ENCODE data around the gene MSI2. TPM values are rescaled to one million over a fixed set of nuclear protein-coding genes. Genes with fewer than 3 reads are reported as not detected.

MSI2 gene
- total and polyA plus RNA-seq, 2 donors (not counting 3 experiments of a cell fraction or from before 2014, with no cell fraction given) = 20.9 to 59.3 TPM

- ChIA-PET CTCF (interaction anchor here (1.2 to 2.8 kb wide), 3 partner anchors 145 to 284 kb away, joined by 5 to 12 read pairs (median 6); no protein-coding TSS in a partner anchor), POLR2A (no interaction called here)
- Histone ChIP-seq H2AFZ (ENCODE audit: low read depth, low read length) (no peak overlapping the region), H3K27ac (ENCODE audit: insufficient read depth, low read depth, low read length) (no peak overlapping the region), H4K20me1 (replicated peaks; ENCODE audit: control insufficient read depth, extremely low read depth, insufficient read depth, low read length) (no peaks in the 10 kb centered on the region), H3K4me3 (replicated peaks in 1 of 3; ENCODE audit: insufficient read depth in 1 of 3, low read depth in 1 of 3, low read length in 3 of 3) (no peak overlapping the region), H3K4me1 (ENCODE audit: control insufficient read depth, extremely low read depth, insufficient read depth, low read length) (no peaks in the 10 kb centered on the region), H3K36me3 (ENCODE audit: control insufficient read depth in 2 of 2, extremely low read depth in 1 of 2, insufficient read depth in 2 of 2, low read length in 2 of 2) (no peaks in the 10 kb centered on the region), H3K9me1 (replicated peaks; ENCODE audit: control insufficient read depth, extremely low read depth, insufficient read depth, low read length) (no peaks in the 10 kb centered on the region), H3K4me2 (ENCODE audit: insufficient read depth, low read length) (no peak overlapping the region), H3K9me3 (replicated peaks; ENCODE audit: control insufficient read depth, insufficient read depth, low read length) (no peaks in the 10 kb centered on the region), H3K79me2 (ENCODE audit: control insufficient read depth, insufficient read depth, low read length) (no peaks in the 10 kb centered on the region), H3K27me3 (ENCODE audit: control insufficient read depth in 2 of 2, insufficient read depth in 2 of 2, low read length in 2 of 2) (no peaks in the 10 kb centered on the region), H3K9ac (replicated peaks; ENCODE audit: extremely low read depth, insufficient read depth, low read length) (no peak overlapping the region)
- TF ChIP-seq, protein P1, sequence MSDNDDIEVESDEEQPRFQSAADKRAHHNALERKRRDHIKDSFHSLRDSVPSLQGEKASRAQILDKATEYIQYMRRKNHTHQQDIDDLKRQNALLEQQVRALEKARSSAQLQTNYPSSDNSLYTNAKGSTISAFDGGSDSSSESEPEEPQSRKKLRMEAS (IDR thresholded peaks at IDR 0.05; ENCODE audit: insufficient read depth, insufficient read length) = no peak
- TF ChIP-seq JUN (IDR thresholded peaks at IDR 0.05; ENCODE audit: borderline replicate concordance, insufficient read depth, insufficient read length, low read depth) = no peak
- no peak for TF ChIP-seq GATA2 (IDR thresholded peaks at IDR 0.05; ENCODE audit: insufficient read depth, insufficient read length, low read depth, low read length)
- TF ChIP-seq EZH2 (IDR thresholded peaks at IDR 0.05; ENCODE audit: borderline replicate concordance, low read depth, low read length, severe bottlenecking) = no peak
- no peak for TF ChIP-seq POLR2AphosphoS5 (IDR thresholded peaks at IDR 0.05; ENCODE audit: insufficient read depth, low read depth, low read length)
- no peak for TF ChIP-seq FOS (IDR thresholded peaks at IDR 0.05; ENCODE audit: borderline replicate concordance, insufficient read depth, low read length)
- no peak for TF ChIP-seq MYC (IDR thresholded peaks at IDR 0.05; ENCODE audit: low read depth, low read length)
- TF ChIP-seq, protein P2, sequence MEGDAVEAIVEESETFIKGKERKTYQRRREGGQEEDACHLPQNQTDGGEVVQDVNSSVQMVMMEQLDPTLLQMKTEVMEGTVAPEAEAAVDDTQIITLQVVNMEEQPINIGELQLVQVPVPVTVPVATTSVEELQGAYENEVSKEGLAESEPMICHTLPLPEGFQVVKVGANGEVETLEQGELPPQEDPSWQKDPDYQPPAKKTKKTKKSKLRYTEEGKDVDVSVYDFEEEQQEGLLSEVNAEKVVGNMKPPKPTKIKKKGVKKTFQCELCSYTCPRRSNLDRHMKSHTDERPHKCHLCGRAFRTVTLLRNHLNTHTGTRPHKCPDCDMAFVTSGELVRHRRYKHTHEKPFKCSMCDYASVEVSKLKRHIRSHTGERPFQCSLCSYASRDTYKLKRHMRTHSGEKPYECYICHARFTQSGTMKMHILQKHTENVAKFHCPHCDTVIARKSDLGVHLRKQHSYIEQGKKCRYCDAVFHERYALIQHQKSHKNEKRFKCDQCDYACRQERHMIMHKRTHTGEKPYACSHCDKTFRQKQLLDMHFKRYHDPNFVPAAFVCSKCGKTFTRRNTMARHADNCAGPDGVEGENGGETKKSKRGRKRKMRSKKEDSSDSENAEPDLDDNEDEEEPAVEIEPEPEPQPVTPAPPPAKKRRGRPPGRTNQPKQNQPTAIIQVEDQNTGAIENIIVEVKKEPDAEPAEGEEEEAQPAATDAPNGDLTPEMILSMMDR (IDR thresholded peaks at IDR 0.05; ENCODE audit: extremely low read depth in 1 of 2, insufficient read depth in 1 of 2, low read depth in 1 of 2, low read length in 2 of 2) = no peak
- no peak for TF ChIP-seq POLR2A (IDR thresholded peaks at IDR 0.05; ENCODE audit: low read depth, low read length)
- BruUV-seq (replicated peaks) = no TSS peak
- dilution Hi-C loops (cut with MboI; ENCODE audit: extremely low pct_ligation_motif_present, low sequenced_read_pairs) (no loop called here), intact Hi-C loops (cut with micrococcal nuclease) (no loop called here)
- FAIRE-seq (no peak), DNase-seq (ENCODE audit: low read depth, low spot score) (no peak)
Observed at GRCh38 chr17:57527221-57528057, 271.1 kb downstream of the MSI2 start.

Data from endothelial cell of umbilical vein (primary cell).